ENCODE results near the gene TFDP1. TPM values are rescaled to one million over a fixed set of nuclear protein-coding genes. Genes with fewer than 3 reads are reported as not detected.
"Not testable (repeated sequence)": the region's sequence is repeated elsewhere in the genome, so short reads cannot be mapped to it uniquely, and the experiment has no call there.

Gene TFDP1
- total and polyA plus RNA-seq, 3 donors from 2014 or later: 72.4 to 135 (median 73.1) TPM

DNA sequence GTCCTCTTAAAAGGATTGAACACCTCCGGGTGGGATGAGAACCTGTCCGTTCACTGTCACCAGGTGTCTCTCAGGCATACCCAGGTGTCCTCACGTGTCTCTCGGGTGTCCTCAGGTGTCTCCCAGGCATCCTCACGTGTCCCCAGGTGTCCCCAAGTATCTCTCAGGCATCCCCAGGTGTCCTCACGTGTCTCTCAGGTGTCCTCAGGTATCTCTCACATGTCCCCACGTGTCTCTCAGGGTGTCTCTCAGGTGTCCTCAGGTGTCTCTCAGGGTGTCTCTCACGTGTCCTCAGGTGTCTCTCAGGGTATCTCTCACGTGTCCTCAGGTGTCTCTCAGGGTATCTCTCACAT is 39.7 kb downstream of the TFDP1 start:
- DNase-seq: no peak
- WGBS, 2 donors: 90 to 91% methylated on average over 8 to 9 of the region's 9 CpGs
- Histone ChIP-seq H3K36me3 (ENCODE audit: low read depth, missing control alignments) (no peaks in the 10 kb centered on the region), H3K4me1 (no peaks in the 10 kb centered on the region), H3K4me3 (no peak overlapping the region), H3K27me3 (no peaks in the 10 kb centered on the region), H3K9me3 (no peaks in the 10 kb centered on the region), H3K27ac (no peak overlapping the region)
- TF ChIP-seq POLR2A (IDR thresholded peaks at IDR 0.05): no peak
- no peak for TF ChIP-seq CTCF (IDR thresholded peaks at IDR 0.05)
- intact Hi-C loops (cut with DNase I; ENCODE audit: low total_unique reads): no loop called here

DNA sequence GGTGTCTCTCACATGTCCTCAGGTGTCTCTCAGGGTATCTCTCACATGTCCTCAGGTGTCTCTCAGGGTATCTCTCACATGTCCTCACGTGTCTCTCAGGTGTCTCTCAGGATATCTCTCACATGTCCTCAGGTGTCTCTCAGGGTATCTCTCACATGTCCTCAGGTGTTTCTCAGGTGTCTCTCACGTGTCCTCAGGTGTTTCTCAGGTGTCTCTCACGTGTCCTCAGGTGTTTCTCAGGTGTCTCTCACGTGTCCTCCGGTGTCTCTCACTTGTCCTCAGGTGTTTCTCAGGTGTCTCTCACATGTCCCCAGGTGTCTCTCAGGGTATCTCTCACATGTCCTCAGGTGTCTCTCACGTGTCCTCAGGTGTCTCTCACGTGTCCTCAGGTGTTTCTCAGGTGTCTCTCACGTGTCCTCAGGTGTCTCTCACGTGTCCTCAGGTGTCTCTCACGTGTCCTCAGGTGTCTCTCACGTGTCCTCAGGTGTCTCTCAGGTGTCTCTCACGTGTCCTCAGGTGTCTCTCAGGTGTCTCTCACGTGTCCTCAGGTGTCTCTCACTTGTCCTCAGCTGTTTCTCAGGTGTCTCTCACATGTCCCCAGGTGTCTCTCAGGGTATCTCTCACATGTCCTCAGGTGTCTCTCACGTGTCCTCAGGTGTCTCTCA is 40.2 kb downstream of the TFDP1 start:
- H3K27ac ChIP-seq; H3K27me3 ChIP-seq; H3K9me3 ChIP-seq; DNase-seq; H3K36me3 ChIP-seq (ENCODE audit: low read depth, missing control alignments); H3K4me1 ChIP-seq; H3K4me3 ChIP-seq; intact Hi-C loops (cut with DNase I; ENCODE audit: low total_unique reads): not testable (repeated sequence)
- 88 to 90% methylated on average over 14 of the region's 14 CpGs for WGBS, 2 donors

GRCh38 chr13:113625965-113626721 is 41.6 kb downstream of the TFDP1 start:
- H3K27ac ChIP-seq: no peak overlapping the region
- TF ChIP-seq CTCF (IDR thresholded peaks at IDR 0.05) (no peak), POLR2A (IDR thresholded peaks at IDR 0.05) (no peak)
- WGBS, 2 donors: 81 to 82% methylated on average over 24 of the region's 24 CpGs
- H3K4me1 ChIP-seq: no peaks in the 10 kb centered on the region
- no peaks in the 10 kb centered on the region for H3K36me3 ChIP-seq (ENCODE audit: low read depth, missing control alignments)
- DNase-seq: no peak
- H3K4me3 ChIP-seq: no peak overlapping the region
- intact Hi-C loops (cut with DNase I; ENCODE audit: low total_unique reads): no loop called here
- no peaks in the 10 kb centered on the region for H3K9me3 ChIP-seq
- H3K27me3 ChIP-seq: no peaks in the 10 kb centered on the region

DNA sequence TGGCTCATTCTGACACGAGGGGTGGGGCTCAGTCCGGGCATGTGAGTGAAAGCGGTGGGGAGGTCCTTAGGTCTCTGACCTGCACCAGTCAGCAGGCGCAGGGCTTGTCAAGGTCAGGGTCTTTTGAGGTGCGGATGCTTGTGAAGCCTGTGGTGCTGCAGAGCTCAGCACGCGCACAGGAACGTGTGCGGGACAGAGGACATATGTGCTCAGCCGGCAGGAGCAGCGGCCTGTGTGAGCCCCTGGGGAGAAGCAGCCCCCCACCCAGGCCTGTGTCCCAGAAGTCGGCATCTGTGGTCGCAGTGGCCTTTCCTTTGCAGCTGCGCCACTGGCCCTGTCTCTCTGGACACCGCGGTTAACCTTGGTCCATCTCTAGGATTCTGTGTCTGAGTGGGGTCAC is 42.6 kb downstream of the TFDP1 start:
- 88 to 90% methylated on average over 16 of the region's 16 CpGs for WGBS, 2 donors
- no peaks in the 10 kb centered on the region for H3K4me1 ChIP-seq
- H3K27me3 ChIP-seq: no peaks in the 10 kb centered on the region
- H3K27ac ChIP-seq: no peak overlapping the region
- DNase-seq: no peak
- no peak for TF ChIP-seq POLR2A (IDR thresholded peaks at IDR 0.05)
- TF ChIP-seq CTCF (IDR thresholded peaks at IDR 0.05): no peak
- no peaks in the 10 kb centered on the region for H3K36me3 ChIP-seq (ENCODE audit: low read depth, missing control alignments)
- intact Hi-C loops (cut with DNase I; ENCODE audit: low total_unique reads): no loop called here
- H3K4me3 ChIP-seq: no peak overlapping the region
- no peaks in the 10 kb centered on the region for H3K9me3 ChIP-seq

GRCh38 chr13:113628291-113629270 is 44.0 kb downstream of the TFDP1 start:
- no peak overlapping the region for H3K27ac ChIP-seq
- no peak for DNase-seq
- 87 to 91% methylated on average over 19 to 30 of the region's 30 CpGs for WGBS, 2 donors
- no peaks in the 10 kb centered on the region for H3K9me3 ChIP-seq
- H3K4me3 ChIP-seq: no peak overlapping the region
- no peaks in the 10 kb centered on the region for H3K36me3 ChIP-seq (ENCODE audit: low read depth, missing control alignments)
- no peaks in the 10 kb centered on the region for H3K27me3 ChIP-seq
- TF ChIP-seq CTCF (IDR thresholded peaks at IDR 0.05) (no peak), POLR2A (IDR thresholded peaks at IDR 0.05) (no peak)
- no peaks in the 10 kb centered on the region for H3K4me1 ChIP-seq
- intact Hi-C loops (cut with DNase I; ENCODE audit: low total_unique reads): no loop called here
